HG03139 (cell line): ENCODE measurements around the gene IGF2.

Source experiments
- ATAC-seq: cut with Tn5 transposase; IDR thresholded peaks from one replicate; pipeline ENCODE4 v1.9.1; 2021; ENCODE audit not compliant: unreplicated experiment

IGF2 gene

DNA sequence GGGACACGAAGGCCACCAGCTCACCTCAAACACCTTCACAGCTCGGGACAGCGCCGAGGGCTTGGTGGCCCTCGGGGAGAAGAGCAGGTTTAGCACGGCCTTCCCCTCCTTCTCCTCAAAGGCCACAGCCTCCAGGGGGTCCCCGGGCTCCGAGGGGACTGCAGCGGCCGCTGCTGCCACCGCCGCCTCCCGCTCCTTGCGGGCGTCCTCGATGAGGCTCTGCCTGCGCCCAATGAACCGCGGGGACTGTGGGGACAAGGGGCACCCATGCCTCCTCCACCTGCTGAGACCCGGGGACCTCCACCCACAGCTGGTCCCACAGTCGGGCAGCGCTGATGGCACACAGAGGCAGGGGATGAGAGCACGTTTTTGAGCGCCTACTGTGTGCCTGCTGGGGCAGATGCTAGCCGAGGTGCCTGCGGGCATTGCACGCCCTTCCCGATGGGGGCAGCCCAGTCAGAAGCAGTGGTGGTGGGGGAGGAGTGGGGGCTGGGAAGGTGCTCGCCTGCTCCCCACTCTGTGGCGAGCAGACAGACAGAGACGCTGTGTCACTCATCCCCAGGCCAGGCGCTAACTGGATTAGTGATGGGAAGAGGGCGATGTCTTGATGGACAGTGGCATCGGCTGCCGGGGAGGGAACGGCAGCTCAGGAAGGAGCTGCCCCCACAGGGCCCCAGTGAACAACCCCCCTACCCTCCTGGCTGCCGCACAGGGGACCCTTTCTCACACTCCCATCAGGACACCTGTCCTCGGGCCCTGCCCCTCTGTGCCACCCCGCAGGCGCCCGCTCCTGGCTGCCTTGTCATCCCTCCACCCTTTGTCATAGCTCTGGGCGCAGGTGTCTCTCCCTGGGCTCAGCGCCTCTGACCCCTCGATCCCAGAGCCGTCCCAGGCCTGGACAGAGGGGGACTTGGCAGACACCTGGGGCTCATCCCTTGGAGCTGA lies 30.7 kb upstream of the IGF2 start:
- no peak for ATAC-seq

DNA sequence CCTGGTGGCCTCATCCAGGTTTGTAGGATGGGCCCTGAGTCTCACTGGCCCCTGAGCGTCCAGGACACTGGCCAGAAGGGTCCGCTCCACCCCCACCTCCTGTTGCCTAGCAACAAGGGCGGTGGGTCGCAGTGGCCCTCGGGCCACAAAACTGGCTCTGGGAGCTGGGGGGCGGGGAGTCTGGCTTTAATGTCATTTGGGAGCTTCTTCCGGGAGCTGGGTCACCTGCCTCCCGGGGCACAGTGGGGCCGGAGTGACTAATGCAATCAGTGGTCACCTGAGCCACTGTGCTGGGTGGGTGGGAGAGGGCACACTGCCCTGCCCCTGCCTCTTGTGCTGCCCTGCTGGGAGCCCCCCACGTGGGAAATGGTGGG lies 29.8 kb upstream of the IGF2 start:
- ATAC-seq, result no peak

DNA sequence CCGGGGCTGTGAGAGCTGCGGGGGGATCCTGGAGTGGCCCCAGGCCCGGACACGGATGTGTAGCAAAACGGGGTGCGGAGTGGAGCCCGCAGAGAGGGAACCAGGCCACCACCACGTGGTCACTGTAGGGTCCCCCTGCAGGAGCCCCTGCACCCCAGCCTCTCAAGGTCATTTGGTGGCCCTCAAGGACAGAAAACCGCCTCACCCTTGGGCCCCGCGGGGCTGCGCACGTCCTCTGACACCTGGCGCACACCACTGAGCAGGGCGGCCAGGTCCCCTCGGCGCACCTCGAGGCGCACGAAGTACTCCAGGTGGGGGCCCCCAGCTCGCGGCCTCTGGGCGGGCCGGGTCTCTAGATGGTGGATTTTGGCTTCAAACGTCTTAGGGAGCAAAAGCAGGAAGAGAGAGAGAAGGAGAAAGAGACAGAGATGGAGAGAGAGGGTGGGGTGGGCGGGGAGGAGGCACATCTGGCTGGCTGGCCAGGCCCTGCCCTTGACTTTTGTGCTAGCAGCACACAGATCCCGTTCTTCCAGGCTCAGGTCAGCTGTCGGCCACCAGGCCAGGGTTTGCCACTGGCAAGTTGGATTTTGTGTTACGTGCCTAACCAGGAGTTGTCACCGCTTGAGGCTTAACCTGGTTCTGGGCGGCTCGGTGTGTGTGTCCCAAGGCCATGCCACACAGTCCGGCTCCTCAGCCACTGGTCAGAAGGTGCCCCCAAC lies 29.3 kb upstream of the IGF2 start:
- no peak for ATAC-seq

GRCh38 chr11:2167141-2168045 lies 28.2 kb upstream of the IGF2 start:
- ATAC-seq, result no peak

DNA sequence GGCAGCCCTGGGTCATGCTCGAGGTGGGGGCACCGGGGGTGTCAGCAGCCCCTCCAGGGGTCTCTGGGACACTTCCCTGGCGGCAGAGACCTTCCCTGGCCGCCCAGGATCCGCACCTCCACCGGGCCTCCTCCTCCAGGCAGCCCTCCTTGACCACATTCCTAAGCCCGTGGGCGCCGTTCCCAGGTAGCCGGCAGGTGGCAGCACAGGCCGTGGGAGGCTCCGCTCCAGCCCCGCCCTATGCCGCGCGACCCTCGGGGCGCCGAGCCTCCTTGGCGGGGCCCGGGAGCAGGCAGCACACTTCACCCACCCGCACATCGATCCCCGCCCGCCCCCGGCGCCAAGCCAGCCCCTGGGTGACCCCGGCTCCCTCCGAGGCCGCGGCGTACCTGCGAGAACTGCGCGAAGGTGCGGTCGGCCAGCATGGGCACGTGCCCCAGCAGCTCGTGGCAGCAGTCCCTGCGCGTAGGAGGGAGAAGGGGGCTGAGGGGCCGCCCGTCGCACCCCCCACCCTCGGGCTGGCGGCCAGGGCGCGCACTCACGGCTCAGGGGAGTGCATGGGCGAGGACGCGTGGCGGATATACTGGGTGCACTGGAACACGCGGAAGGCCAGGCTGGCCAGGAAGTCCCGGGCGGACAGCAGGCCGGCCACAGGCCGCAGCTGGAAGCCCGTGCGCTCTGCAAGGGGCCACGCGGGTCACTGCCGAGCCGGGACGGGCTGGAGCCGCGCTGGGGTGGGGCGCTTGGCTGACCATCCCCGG lies 27.1 kb upstream of the IGF2 start:
- no peak for ATAC-seq

DNA sequence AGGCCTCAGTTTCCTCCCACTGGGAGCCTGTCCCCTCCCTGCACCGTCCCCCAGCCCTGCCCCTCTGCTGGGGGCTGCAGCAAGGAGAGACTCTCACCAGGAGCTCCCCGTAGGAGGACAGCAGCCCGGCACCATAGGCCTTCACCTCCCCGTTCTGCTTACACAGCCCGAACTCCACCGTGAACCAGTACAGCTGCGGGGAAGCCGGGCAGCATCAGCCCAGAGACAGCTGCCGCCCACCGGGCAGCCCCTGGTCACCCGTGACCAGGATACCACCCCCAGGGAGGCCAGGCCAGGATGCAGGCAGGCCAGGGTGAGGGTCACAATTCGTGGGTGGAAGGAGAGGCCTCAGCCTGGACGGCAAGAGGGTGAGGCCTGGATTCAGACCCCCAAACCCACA lies 26.4 kb upstream of the IGF2 start:
- no peak for ATAC-seq

DNA sequence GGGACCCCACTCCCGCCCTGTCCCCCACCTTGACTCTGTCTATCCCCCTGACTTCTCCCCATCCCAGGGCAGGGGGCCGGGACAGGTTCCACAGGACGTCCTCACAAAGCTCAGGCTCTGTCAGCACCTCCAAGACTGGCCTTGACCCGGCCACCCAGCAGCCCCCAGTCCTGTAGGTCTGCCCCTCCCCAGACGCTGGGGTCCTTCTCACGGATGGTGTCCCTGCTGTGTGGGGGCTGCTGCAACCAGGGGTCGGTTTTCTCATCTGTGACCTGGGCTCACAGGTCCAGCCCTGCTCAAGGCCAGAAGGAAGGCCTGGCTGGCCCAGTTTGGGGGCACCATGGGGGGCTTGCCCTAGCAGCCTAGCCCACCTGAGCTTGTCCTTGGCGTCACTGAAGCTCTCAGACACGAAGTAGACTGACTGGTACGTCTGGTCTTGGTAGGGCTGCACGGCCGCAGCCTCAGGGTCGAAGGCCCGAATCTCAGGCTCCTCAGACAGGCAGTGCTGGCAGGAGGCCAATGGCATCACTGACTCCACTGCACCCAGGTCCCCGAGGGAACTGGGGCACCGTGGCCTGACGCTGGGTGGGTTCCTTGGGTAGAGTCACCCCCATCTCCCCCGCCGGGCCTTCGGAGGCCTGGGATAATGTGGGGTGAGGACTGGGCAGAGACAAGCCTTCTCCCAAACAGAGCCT lies 25.8 kb upstream of the IGF2 start:
- ATAC-seq, result no peak

GRCh38 chr11:2164081-2164480 lies 24.9 kb upstream of the IGF2 start:
- no peak for ATAC-seq

GRCh38 chr11:2163428-2163978 lies 24.3 kb upstream of the IGF2 start:
- ATAC-seq, result no peak

- ATAC-seq, result no peak
Observed at GRCh38 chr11:2160736-2161259, 21.6 kb upstream of the IGF2 start, which contains the start of gene INS. Gene INS (minus strand): TSS chr11:2161209. CDS start chr11:2160971, 238 bp downstream.

DNA sequence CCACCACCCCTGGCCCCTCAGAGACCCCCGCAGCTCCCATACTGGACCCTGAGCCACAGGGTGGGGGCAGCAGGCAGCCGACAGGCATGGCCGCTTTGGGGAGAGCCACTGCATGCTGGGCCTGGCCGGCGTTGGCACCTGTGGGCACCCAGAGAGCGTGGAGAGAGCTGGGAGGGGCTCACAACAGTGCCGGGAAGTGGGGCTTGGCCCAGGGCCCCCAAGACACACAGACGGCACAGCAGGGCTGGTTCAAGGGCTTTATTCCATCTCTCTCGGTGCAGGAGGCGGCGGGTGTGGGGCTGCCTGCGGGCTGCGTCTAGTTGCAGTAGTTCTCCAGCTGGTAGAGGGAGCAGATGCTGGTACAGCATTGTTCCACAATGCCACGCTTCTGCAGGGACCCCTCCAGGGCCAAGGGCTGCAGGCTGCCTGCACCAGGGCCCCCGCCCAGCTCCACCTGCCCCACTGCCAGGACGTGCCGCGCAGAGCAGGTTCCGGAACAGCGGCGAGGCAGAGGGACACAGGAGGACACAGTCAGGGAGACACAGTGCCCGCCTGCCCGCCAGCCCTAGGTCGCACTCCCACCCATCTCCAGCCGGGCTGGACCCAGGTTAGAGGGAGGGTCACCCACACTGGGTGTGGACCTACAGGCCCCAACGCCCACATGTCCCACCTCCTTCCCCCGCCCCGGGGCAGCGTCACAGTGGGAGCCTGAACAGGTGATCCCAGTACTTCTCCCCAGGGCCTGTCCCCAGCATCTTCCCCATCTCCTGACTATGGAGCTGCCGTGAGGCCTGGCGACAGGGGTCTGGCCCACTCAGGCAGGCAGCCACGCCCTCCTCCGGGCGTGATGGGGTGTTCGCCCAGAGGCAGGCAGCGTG lies 20.6 kb upstream of the IGF2 start:
- ATAC-seq, result no peak

DNA sequence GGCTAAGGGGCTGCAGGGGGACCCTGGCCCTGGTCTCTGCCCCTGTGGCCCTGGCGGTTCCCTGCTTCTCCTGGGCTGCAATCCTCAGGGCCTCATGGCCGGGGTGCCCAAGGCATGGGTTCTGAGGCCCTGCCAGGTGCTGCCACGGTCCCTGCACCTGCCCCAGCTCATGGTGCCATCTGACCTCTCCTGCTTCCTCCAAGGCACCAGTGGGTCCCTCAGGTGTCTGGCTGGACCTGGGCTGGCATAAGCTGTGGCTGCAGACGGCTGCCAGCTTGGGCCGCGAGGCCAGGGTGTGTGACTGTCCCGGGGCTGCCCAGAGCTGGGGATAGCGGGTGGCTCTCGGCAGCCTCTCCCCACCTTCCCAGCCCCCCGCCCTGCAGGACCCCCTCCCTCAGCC lies 19.8 kb upstream of the IGF2 start:
- no peak for ATAC-seq

DNA sequence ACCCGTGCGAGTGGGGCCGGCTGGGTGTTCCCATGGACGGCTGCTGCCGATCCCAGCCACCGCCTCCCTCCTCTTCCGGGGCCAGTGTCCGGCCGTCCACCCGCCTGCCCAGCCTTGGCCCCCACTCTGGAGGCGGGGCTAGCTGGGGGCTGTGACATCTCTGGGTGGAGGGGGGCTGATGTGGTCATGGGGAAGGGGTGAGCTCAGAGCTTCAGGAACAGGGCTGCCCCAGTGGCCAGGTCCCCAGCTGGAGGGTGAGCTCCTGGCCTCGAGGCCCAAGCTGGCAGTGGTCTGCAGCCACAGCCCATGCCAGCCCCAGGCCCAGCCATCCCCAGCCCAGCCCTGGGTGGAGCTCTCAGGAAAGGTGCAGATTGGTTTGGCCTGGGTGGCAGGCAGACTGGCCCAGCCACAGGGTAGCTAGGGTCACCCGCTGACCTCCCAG lies 19.1 kb upstream of the IGF2 start:
- no peak for ATAC-seq

DNA sequence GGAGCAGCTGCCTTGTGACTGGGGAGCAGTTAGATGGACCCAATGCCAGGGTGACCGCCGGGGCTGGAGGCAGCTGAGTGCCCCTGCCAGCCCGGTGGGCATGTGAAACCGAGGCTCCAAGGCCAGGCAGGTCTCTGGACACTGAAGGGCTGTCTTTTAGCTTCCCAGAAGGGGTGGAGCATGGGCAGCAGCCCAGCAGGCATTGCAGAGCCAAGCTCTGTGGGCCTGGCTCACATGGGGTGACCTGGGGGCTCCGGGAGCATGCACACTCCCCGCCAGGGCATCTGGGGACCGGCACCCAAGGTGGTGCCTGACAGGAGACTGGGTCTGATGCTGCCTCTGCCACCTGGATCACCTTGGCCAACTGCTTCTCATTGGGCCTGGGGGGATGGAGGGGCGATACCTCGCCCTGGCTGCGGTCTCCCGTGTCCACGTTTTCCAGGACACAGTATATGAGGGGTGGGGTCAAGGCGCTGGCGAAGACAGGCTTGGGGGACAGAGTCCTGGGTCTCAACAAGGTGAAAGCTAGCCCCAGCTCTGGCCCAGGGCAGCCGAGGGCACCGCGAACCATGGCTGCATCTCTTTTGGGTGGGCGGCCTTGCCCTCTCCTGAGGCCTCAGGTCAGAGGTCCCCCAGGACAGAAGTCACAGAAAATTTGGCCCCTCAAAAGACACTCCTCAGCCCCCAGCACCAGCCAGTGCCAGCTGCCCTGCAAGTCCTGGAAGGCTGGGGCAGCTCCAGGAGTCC lies 18.3 kb upstream of the IGF2 start:
- no peak for ATAC-seq

DNA sequence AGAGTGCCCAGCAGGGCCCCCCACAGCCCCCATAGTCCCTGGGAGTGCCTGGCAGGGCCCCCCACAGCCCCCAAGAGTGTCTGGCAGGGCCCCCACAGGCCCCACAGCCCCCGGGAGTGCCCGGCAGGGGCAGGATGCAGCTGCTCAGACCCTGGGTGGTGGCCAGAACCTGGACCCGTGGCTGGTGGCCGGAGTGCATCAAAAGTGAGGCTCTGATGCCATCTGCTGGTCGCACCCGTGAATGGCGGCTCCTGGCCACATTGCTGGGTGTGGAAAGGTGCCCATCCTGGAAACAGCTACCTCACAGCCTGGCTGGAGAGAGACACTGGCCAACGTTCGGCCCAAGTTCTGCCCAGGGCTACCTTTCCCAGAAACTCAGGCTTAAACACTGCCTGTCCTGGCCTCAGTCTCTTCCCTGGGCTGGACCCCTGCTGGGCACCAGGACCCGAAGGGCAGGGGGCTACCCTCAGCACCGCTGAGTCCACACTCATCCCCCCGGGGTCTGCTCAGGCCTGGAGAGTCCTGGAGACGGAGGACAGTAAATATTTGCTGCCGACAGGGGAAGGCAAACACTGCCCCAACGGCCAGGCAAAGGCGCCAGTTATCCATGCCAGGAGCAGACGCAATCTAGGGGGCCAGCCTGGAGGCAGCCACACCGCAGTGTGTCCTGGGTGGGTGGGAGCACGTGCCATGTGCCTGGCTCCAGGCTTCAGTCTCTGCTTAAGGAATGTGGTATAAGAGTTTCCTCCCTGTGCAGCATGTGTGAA lies 17.4 kb upstream of the IGF2 start:
- no peak for ATAC-seq

DNA sequence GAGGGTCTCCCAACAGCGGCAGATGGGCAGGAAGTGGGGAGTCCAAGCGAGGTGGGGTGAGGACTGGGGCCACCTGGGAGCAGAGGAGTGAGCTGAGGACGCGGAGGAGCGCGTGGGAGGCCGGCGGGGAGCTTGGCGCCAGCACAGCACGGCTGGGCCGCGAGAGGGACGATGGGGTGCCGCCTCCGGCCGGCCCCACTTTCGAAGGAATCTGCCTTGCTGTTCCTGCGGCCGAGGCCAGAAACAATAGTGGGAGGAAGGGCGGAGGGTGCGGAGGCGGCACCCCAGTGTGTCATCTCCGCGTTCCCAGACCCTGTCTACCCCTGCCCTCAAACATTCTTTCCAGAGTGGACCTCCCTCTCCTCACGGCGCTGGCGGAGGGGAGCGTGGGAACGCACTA lies 16.3 kb upstream of the IGF2 start:
- ATAC-seq, result no peak

- ATAC-seq, result no peak
Observed at GRCh38 chr11:2154889-2155288, 15.7 kb upstream of the IGF2 start.
